WTC11 (cell line): ENCODE data around the gene SUPT7L.

ENCODE experiments used
- FOXK1 ChIP-seq: sonication (generic); formaldehyde crosslinking; IDR thresholded peaks from 2 replicates; pipeline ENCODE4 v1.8.0; 2022; ENCODE audit warnings: mild to moderate bottlenecking, moderate library complexity, missing genetic modification reagents
- JUN ChIP-seq: sonication (generic); formaldehyde crosslinking; IDR thresholded peaks from 2 replicates; pipeline ENCODE4 v1.8.0; 2023; ENCODE audit warnings: mild to moderate bottlenecking, missing genetic modification reagents
- NFE2L1 ChIP-seq: sonication (generic); formaldehyde crosslinking; IDR thresholded peaks from 2 replicates; pipeline ENCODE4 v1.8.1; 2023; ENCODE audit warnings: missing genetic modification reagents
- NR1H2 ChIP-seq: sonication (generic); formaldehyde crosslinking; IDR thresholded peaks from 2 replicates; pipeline ENCODE4 v1.9.0; 2021; ENCODE audit warnings: mild to moderate bottlenecking, moderate library complexity, missing genetic modification reagents
- TEAD4 ChIP-seq: sonication (generic); formaldehyde crosslinking; IDR thresholded peaks from 2 replicates; pipeline ENCODE4 v1.8.0; 2022; ENCODE audit warnings: mild to moderate bottlenecking, missing genetic modification reagents
- TP53 ChIP-seq: sonication (generic); formaldehyde crosslinking; IDR thresholded peaks from 2 replicates; pipeline ENCODE4 v1.8.1; 2023; ENCODE audit warnings: mild to moderate bottlenecking, missing genetic modification reagents
- ZNF263 ChIP-seq: sonication (generic); formaldehyde crosslinking; IDR thresholded peaks from 2 replicates; pipeline ENCODE4 v1.8.1; 2022; ENCODE audit warnings: low read depth, mild to moderate bottlenecking, moderate library complexity, missing genetic modification reagents
- TF ChIP-seq, protein P1 (sequence below): fragments of 200-600 bp; IDR thresholded peaks from 2 replicates; pipeline ENCODE4 v1.8.0; 2022; ENCODE audit warnings: antibody characterized with exemption
- TF ChIP-seq, protein P2 (sequence below): sonication (generic); formaldehyde crosslinking; IDR thresholded peaks from 2 replicates; pipeline ENCODE4 v1.8.1; 2023; ENCODE audit warnings: mild to moderate bottlenecking, missing genetic modification reagents, moderate library complexity
- TF ChIP-seq, protein P3 (sequence below): sonication (generic); formaldehyde crosslinking; conservative IDR thresholded peaks from 2 replicates; pipeline ENCODE4 v1.8.1; 2022; ENCODE audit warnings: mild to moderate bottlenecking, missing genetic modification reagents
- TF ChIP-seq, protein P4 (sequence below): sonication (generic); formaldehyde crosslinking; IDR thresholded peaks from 2 replicates; pipeline ENCODE4 v1.8.0; 2022; ENCODE audit warnings: mild to moderate bottlenecking, missing genetic modification reagents
- TF ChIP-seq, protein P5 (sequence below): sonication (generic); formaldehyde crosslinking; IDR thresholded peaks from 2 replicates; pipeline ENCODE4 v1.8.0; 2022; ENCODE audit warnings: mild to moderate bottlenecking, missing genetic modification reagents
- TF ChIP-seq, protein P6 (sequence below): sonication (generic); formaldehyde crosslinking; IDR thresholded peaks from 2 replicates; pipeline ENCODE4 v1.8.1; 2023; ENCODE audit warnings: mild to moderate bottlenecking, missing genetic modification reagents

DNA sequence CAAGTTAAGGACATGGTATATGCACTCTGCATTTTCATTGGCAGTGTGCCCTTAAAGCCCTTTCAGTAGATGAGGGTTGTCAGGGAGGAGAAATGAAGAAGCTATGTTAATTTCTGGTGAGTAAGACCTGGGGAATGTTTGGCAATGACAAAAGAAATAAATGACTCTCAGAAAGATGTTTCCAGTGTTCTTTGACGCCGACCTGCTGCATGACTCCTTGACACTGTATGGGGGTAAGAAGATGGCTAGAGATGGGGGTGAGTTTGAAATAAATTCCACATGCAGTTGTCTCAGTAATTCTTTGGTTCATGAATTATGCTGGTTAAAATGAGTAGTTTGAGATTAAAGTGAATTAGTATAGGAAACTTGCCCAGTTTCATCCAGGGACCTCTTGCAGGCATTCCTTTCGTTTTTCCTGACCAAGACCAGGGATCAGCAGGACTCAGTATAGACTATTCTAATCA, 40.5 kb downstream of the SUPT7L start:
- TF ChIP-seq, protein P1, sequence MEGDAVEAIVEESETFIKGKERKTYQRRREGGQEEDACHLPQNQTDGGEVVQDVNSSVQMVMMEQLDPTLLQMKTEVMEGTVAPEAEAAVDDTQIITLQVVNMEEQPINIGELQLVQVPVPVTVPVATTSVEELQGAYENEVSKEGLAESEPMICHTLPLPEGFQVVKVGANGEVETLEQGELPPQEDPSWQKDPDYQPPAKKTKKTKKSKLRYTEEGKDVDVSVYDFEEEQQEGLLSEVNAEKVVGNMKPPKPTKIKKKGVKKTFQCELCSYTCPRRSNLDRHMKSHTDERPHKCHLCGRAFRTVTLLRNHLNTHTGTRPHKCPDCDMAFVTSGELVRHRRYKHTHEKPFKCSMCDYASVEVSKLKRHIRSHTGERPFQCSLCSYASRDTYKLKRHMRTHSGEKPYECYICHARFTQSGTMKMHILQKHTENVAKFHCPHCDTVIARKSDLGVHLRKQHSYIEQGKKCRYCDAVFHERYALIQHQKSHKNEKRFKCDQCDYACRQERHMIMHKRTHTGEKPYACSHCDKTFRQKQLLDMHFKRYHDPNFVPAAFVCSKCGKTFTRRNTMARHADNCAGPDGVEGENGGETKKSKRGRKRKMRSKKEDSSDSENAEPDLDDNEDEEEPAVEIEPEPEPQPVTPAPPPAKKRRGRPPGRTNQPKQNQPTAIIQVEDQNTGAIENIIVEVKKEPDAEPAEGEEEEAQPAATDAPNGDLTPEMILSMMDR: no peak
- TF ChIP-seq, protein P2, sequence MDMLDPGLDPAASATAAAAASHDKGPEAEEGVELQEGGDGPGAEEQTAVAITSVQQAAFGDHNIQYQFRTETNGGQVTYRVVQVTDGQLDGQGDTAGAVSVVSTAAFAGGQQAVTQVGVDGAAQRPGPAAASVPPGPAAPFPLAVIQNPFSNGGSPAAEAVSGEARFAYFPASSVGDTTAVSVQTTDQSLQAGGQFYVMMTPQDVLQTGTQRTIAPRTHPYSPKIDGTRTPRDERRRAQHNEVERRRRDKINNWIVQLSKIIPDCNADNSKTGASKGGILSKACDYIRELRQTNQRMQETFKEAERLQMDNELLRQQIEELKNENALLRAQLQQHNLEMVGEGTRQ (CRISPR knock-in tag): no peak
- TF ChIP-seq, protein P3, sequence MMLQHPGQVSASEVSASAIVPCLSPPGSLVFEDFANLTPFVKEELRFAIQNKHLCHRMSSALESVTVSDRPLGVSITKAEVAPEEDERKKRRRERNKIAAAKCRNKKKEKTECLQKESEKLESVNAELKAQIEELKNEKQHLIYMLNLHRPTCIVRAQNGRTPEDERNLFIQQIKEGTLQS: no peak
- TF ChIP-seq TP53 (CRISPR knock-in tag) (no peak), NR1H2 (CRISPR knock-in tag) (no peak), TEAD4 (CRISPR knock-in tag) (no peak), NFE2L1 (CRISPR knock-in tag) (no peak), JUN (CRISPR knock-in tag) (no peak), ZNF263 (CRISPR knock-in tag) (no peak), FOXK1 (no peak)
- TF ChIP-seq, protein P4, sequence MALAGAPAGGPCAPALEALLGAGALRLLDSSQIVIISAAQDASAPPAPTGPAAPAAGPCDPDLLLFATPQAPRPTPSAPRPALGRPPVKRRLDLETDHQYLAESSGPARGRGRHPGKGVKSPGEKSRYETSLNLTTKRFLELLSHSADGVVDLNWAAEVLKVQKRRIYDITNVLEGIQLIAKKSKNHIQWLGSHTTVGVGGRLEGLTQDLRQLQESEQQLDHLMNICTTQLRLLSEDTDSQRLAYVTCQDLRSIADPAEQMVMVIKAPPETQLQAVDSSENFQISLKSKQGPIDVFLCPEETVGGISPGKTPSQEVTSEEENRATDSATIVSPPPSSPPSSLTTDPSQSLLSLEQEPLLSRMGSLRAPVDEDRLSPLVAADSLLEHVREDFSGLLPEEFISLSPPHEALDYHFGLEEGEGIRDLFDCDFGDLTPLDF (CRISPR knock-in tag): no peak
- TF ChIP-seq, protein P5, sequence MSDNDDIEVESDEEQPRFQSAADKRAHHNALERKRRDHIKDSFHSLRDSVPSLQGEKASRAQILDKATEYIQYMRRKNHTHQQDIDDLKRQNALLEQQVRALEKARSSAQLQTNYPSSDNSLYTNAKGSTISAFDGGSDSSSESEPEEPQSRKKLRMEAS (CRISPR knock-in tag): no peak
- TF ChIP-seq, protein P6, sequence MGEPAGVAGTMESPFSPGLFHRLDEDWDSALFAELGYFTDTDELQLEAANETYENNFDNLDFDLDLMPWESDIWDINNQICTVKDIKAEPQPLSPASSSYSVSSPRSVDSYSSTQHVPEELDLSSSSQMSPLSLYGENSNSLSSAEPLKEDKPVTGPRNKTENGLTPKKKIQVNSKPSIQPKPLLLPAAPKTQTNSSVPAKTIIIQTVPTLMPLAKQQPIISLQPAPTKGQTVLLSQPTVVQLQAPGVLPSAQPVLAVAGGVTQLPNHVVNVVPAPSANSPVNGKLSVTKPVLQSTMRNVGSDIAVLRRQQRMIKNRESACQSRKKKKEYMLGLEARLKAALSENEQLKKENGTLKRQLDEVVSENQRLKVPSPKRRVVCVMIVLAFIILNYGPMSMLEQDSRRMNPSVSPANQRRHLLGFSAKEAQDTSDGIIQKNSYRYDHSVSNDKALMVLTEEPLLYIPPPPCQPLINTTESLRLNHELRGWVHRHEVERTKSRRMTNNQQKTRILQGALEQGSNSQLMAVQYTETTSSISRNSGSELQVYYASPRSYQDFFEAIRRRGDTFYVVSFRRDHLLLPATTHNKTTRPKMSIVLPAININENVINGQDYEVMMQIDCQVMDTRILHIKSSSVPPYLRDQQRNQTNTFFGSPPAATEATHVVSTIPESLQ (CRISPR knock-in tag): no peak
